ENCODE measurements around the gene DAZAP1. TPM values are rescaled to one million over a fixed set of nuclear protein-coding genes. Genes with fewer than 3 reads are reported as not detected.
A peak's percentile ranks its signal among the peaks of the same experiment; 100 is the strongest.

Gene DAZAP1
- total RNA-seq, 4 donors from 2014 or later, result 45.3 to 75.4 (median 64.0) TPM

GRCh38 chr19:1377965-1378785 is 29.2 kb upstream of the DAZAP1 start:
- no peak overlapping the region for H3K4me3 ChIP-seq
- H3K27me3 ChIP-seq, result no peaks in the 10 kb centered on the region
- H3K27ac ChIP-seq, result no peak overlapping the region
- H3K4me1 ChIP-seq, result peaks cover 0 to 28% (median 5%) of the 10 kb centered on the region in 3 donors
- WGBS, 2 donors (ENCODE audit: low coverage in 1 of 2), result 82% methylated on average over 2 of the region's 33 CpGs; no CpG with 5 or more reads in 1 of the 2 donors
- H3K36me3 ChIP-seq, result peaks cover 0 to 42% of the 10 kb centered on the region in 2 donors
- TF ChIP-seq EP300 (IDR thresholded peaks at IDR 0.05) (no peak), POLR2AphosphoS5 (IDR thresholded peaks at IDR 0.05) (no peak), POLR2A (IDR thresholded peaks at IDR 0.05) (no peak), CTCF (IDR thresholded peaks at IDR 0.05) (no peak)
- ATAC-seq, result peak; percentile 8
- H3K9me3 ChIP-seq, result no peaks in the 10 kb centered on the region

- 64% methylated on average over 7 of the region's 27 CpGs; no CpG with 5 or more reads in 1 of the 2 donors for WGBS, 2 donors (ENCODE audit: low coverage in 1 of 2)
- Histone ChIP-seq H3K4me1 (peaks cover 0 to 19% (median 0%) of the 10 kb centered on the region in 3 donors), H3K36me3 (peaks cover 0 to 30% of the 10 kb centered on the region in 2 donors), H3K27me3 (no peaks in the 10 kb centered on the region), H3K27ac (no peak overlapping the region), H3K9me3 (no peaks in the 10 kb centered on the region), H3K4me3 (no peak overlapping the region)
- ATAC-seq, result no peak
- no peak for TF ChIP-seq POLR2A (IDR thresholded peaks at IDR 0.05)
- no peak for TF ChIP-seq POLR2AphosphoS5 (IDR thresholded peaks at IDR 0.05)
- TF ChIP-seq EP300 (IDR thresholded peaks at IDR 0.05), result no peak
- TF ChIP-seq CTCF (IDR thresholded peaks at IDR 0.05), result no peak
Observed at GRCh38 chr19:1379126-1379905, 28.1 kb upstream of the DAZAP1 start.

GRCh38 chr19:1379961-1380489 is 27.4 kb upstream of the DAZAP1 start:
- H3K4me3 ChIP-seq, result no peak overlapping the region
- peaks cover 0 to 25% of the 10 kb centered on the region in 2 donors for H3K36me3 ChIP-seq
- H3K27ac ChIP-seq, result no peak overlapping the region
- no peak for ATAC-seq
- no peaks in the 10 kb centered on the region for H3K9me3 ChIP-seq
- H3K27me3 ChIP-seq, result no peaks in the 10 kb centered on the region
- H3K4me1 ChIP-seq, result peaks cover 0 to 20% (median 7%) of the 10 kb centered on the region in 3 donors
- TF ChIP-seq POLR2AphosphoS5 (IDR thresholded peaks at IDR 0.05) (no peak), POLR2A (IDR thresholded peaks at IDR 0.05) (no peak), EP300 (IDR thresholded peaks at IDR 0.05) (no peak), CTCF (IDR thresholded peaks at IDR 0.05) (no peak)
- 86% methylated on average over 4 of the region's 12 CpGs; no CpG with 5 or more reads in 1 of the 2 donors for WGBS, 2 donors (ENCODE audit: low coverage in 1 of 2)

GRCh38 chr19:1382250-1382649 is 25.1 kb upstream of the DAZAP1 start:
- H3K27me3 ChIP-seq, result no peaks in the 10 kb centered on the region
- H3K4me1 ChIP-seq, result peaks cover 0 to 42% (median 12%) of the 10 kb centered on the region in 3 donors
- no peak for ATAC-seq
- no peak for TF ChIP-seq CTCF (IDR thresholded peaks at IDR 0.05)
- H3K4me3 ChIP-seq, result no peak overlapping the region
- 77 to 90% methylated on average over 2 of the region's 3 CpGs for WGBS, 2 donors (ENCODE audit: low coverage in 1 of 2)
- H3K9me3 ChIP-seq, result no peaks in the 10 kb centered on the region
- H3K27ac ChIP-seq, result no peak overlapping the region
- H3K36me3 ChIP-seq, result peaks cover 0 to 31% of the 10 kb centered on the region in 2 donors

All from gastroesophageal sphincter (tissue), 4 donors.